NCI-H446 treated with DMSO at 0.1 percent for 48 hours (cell line): ENCODE data around the gene TMEM131.

Experiments
- DNase-seq: peaks from one replicate; lab custom pipeline; 2025; lab: John Stamatoyannopoulos, UW

Gene TMEM131

DNA sequence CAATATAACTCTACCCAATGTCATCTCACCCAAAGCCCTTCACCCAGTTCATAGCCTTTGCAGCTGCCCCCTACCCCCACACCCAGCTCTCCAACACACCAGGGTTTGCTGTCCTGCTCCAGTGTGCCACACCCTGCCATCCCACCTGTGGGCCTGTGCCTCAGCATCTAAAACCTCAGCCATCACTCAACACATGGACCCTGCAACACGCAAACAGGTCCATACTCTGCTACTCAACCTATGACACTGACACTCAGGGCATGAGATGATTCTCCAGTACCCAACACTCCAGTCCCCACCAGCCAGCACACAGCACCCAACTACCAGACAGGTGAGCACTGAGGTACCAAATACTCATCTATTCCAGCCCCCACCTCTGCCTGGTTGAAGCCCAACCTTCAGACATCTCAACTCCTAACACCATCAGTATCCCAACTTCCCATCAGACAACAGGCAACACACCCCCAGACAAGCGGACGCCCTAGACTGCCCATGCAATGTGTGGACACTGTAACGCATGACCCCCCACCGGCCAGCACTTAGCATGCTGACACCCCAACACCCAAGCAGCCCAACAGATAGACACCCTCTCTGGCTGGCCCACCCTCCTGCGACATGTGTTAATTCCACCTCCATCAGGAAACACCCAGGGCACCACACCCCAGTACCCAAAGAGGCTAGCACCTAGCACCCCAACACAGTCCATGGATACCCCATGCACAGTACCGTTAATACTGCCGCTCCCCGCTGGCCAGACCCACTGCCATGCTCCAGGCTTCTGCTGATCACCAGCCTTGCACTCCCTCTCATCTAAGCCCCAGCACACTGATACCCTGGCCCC is 257.3 kb downstream of the TMEM131 start:
- no peak for DNase-seq

- DNase-seq, result no peak
Measured at GRCh38 chr2:97737421-97738178, 258.1 kb downstream of the TMEM131 start.

- no peak for DNase-seq
Measured at GRCh38 chr2:97736608-97737330, 259.0 kb downstream of the TMEM131 start.

- DNase-seq, result no peak
Measured at GRCh38 chr2:97736185-97736584, 259.6 kb downstream of the TMEM131 start.

DNA sequence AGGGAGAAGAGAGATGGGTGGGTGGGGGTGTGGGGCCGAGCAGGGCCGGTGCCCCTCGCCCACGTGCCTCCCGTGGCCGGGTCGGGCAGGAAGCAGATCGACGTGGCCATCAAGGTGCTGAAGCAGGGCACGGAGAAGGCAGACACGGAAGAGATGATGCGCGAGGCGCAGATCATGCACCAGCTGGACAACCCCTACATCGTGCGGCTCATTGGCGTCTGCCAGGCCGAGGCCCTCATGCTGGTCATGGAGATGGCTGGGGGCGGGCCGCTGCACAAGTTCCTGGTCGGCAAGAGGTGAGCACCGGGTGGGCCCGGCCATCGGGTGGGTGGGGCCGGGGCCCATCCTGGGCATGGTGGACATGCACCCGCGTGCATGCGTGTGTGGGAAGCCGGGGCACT is 260.6 kb downstream of the TMEM131 start:
- no peak for DNase-seq

DNA sequence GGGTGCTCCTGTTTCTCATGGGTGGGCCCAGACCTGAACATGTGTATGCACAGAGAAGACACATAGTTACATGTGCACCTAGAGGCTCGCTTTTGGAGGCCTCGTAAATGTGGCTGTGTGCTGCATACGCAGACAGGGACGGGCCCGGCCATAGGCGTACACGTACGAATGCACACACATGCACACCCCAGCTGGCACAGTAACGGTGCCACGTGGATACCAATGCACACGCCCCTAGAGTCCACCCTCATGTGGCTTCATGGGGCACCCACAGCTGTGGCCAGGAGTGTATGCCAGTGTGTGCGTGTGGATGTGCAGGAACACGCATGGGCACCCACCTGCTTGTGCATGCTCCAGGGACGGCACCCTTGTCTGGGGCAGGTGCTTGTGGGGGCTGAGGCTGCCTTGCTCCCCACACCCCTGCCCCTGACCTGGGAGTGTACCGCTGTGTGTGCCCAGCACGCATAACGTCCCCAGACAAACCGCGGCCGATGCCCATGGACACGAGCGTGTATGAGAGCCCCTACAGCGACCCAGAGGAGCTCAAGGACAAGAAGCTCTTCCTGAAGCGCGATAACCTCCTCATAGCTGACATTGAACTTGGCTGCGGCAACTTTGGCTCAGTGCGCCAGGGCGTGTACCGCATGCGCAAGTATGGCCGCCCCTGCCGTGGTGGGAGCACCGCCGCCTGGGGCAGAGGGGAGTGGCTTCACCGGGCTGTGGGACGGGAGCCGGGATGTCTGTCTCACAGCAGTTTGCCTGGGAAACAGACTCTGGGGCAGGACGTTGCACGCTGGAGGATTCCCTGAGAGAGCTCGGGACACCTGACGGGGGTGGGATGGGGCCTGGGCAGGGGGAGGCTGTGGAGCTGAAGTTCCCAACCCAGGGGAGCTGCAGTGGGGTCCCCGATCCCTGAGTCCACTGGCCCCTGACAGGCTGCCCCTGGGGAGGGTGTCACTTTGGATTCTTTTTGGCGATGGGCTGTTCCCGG is 261.4 kb downstream of the TMEM131 start:
- no peak for DNase-seq

- no peak for DNase-seq
Measured at GRCh38 chr2:97733341-97734035, 262.3 kb downstream of the TMEM131 start.

- no peak for DNase-seq
Measured at GRCh38 chr2:97732436-97733340, 263.1 kb downstream of the TMEM131 start.

DNA sequence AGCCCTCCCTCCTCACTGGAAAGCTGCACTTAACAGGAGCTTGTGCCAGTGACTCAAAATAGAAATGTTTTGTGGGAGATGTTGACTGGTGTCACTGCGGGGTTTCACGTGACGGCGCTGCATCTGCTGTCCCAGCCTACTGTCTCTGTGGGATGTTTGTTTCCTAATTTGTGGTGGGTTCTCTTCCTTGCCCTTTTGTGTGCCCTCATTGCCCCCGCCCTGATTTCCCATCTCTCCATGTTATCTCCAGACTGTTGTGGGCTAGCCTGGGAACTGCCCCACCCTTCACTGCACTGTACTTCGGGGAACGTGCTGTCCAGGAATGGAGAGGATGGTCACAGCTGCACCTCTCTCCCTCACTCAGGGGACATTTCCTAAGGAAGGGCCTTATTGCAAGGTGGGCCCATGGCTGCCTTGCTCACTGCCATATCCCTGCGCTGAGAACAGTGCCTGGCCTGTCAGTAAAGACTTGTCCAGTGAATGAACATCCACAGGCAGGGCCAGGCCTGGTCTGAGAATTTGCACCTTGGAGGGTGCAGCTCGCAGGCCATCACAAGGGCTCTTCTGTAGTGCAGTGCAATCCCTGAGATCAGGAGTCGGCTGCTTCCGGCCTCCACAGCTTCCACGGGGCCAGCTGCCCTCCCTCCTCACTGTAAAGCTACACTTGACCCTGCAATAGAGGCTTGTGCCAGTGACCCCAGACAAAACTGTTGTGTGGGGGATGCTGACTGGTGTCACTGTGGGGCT is 264.3 kb downstream of the TMEM131 start:
- no peak for DNase-seq

GRCh38 chr2:97730245-97730644 is 265.5 kb downstream of the TMEM131 start:
- no peak for DNase-seq

DNA sequence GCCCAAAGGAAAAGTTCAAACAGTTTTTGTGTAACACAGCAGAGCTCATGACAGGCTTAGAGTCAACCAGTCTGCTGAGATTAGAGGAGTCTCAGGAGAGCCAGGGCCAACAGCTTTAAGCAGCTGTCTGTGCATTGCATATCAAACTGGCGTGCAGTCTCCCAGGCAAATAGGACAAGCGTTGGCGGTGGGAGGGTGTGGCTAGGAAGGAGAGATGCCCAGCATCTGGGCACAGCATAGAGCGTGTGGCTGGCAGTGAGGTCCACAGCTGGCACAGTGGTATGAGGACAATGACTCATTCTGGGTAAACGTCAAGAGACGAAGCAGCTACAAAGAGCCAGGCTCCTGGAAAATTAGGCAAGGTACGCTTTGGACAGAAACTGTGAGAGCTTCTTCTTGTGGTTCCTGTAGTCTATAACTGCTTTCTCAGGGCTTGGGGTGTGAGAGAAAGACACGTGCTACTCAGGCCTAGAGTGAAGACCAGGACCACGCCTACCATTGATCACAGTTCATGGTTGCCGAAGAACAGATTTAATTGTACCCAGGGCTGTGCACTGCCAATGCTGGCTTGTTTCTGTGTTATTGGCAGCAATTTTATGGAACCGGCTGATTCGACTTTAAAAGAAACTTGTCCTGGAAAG is 267.5 kb downstream of the TMEM131 start:
- no peak for DNase-seq

GRCh38 chr2:97727296-97727695 is 268.5 kb downstream of the TMEM131 start:
- DNase-seq, result no peak

DNA sequence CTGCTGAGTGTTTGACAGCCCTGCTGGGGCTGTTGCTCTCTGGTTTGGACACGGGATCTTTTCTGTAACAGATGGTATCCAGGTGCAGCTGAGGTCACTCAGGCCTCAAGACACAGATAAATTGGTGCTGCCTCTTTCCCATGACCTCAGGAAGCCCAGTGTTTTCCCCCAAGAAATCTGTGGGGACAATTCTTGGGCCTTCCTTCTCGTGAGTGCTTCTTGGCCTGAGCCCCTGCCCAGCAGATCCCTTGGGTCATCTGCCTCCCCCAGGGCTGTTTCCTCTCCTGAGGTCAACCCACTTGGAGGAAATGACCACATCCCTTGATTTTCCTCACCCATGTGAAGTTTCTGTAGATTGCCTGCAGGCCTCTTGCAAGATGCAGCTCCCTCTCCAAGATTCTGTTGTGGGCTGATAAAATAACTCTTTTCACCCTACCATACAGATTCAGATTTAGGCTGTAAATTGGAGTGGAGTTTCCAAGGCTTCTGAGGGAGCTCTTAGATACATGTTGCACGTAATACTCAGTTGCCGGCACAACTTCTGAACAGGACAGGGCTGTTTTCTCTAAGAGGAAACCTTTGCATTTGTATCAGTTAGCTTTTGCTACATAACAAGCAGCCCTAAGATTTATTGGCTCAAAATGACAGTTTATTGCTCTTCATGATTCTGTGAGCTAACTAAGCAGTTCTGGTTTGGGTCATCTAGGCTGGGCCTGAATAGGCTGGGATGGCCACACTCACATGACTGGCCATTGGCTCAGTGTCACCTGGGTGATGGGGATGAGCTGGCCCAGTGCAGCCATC is 269.3 kb downstream of the TMEM131 start:
- no peak for DNase-seq

GRCh38 chr2:97724946-97725688 is 270.6 kb downstream of the TMEM131 start:
- DNase-seq, result no peak

- no peak for DNase-seq
Measured at GRCh38 chr2:97724501-97724900, 271.2 kb downstream of the TMEM131 start.

DNA sequence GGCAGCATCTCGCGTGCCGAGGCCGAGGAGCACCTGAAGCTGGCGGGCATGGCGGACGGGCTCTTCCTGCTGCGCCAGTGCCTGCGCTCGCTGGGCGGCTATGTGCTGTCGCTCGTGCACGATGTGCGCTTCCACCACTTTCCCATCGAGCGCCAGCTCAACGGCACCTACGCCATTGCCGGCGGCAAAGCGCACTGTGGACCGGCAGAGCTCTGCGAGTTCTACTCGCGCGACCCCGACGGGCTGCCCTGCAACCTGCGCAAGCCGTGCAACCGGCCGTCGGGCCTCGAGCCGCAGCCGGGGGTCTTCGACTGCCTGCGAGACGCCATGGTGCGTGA is 271.7 kb downstream of the TMEM131 start:
- DNase-seq, result no peak
